ENCODE measurements around the gene INSYN2B.

GRCh38 chr5:169997798-169998197 lies 17.5 kb upstream of the INSYN2B start:
- TF ChIP-seq GATA3 (IDR thresholded peaks at IDR 0.05; ENCODE audit: low read depth, low read length) (no peak), GATA2 (IDR thresholded peaks at IDR 0.05; ENCODE audit: low read depth, low read length) (no peak)

All from SH-SY5Y (cell line).